Retinal pigment epithelial cell (primary cell): Measurements from ENCODE around the gene HEPHL1.
"Not testable (repeated sequence)": the region's sequence is repeated elsewhere in the genome, so short reads cannot be mapped to it uniquely, and the experiment has no call there.

Experiments used
- DNase-seq: peaks from one replicate; pipeline ENCODE4 v3.0.0-alpha.2; 2010; ENCODE audit warnings: low read depth
- H3K4me3 ChIP-seq: 2 replicates; pipeline ENCODE4 v1.5.1; 2011; ENCODE audit warnings: mild to moderate bottlenecking, low read length, control low read depth, moderate library complexity
- CTCF ChIP-seq: conservative IDR thresholded peaks from 2 replicates; pipeline ENCODE4 v1.5.1; 2011; ENCODE audit warnings: low read depth, low read length, control low read depth, inconsistent platforms

Gene HEPHL1

DNA sequence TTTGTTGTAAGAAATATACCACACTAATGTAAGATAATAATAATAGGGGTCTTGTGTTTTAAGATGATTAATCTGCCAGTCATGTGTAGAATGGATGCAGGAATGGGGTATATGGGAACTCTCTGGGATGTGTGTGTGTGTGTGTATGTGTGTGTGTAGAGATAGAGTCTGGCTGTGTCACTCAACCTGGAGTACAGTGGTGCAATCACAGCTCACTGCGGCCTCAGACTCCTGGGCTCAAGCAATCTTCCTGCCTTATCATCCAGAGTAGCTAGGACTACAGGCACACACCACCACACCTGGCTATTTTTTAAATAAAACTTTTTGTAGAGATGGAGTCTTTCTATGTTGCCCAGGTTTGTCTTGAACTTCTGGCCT, 96.0 kb downstream of the HEPHL1 start:
- TF ChIP-seq CTCF, result no peak
- H3K4me3 ChIP-seq, result no peak overlapping the region
- no peak for DNase-seq

DNA sequence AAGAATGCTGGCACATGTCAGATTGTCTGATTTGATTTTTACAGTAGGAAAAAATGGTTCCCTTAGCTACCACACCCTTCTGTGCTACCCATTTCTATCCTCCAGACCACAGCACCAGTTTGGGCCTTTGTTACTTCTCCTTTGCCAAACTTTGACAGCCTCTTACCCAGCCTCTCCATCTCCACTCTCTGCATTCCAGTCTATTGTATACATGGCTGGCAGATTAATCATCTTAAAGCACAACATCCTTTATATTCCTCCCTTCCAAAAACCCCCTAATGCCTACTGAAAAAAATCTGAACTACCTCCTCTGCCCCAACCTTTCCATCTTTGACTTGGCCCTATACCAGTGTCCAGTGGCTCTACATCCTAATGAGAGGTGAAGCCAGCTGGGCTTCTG, 96.7 kb downstream of the HEPHL1 start:
- DNase-seq, result no peak
- TF ChIP-seq CTCF, result no peak
- no peak overlapping the region for H3K4me3 ChIP-seq

- H3K4me3 ChIP-seq, DNase-seq: not testable (repeated sequence)
These were observed 98.5 kb downstream of the HEPHL1 start for GRCh38 chr11:94119676-94120075.

DNA sequence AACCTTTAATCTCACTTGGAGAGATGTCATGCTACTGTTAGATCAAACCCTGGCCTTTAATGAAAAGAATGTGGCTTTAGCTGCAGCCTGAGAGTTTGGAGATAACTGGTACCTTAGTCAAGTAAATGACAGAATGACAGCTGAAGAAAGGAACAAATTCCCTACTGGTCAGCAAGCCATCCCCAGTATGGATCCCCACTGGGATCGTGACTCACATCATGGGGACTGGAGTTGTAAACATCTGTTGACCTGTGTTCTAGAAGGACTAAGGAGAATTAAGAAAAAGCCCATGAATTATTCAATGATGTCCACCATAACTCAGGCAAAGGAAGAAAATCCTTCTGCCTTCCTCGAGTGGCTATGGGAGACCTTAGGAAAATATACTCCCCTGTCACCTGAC, 99.4 kb downstream of the HEPHL1 start:
- not testable (repeated sequence) for H3K4me3 ChIP-seq, DNase-seq

DNA sequence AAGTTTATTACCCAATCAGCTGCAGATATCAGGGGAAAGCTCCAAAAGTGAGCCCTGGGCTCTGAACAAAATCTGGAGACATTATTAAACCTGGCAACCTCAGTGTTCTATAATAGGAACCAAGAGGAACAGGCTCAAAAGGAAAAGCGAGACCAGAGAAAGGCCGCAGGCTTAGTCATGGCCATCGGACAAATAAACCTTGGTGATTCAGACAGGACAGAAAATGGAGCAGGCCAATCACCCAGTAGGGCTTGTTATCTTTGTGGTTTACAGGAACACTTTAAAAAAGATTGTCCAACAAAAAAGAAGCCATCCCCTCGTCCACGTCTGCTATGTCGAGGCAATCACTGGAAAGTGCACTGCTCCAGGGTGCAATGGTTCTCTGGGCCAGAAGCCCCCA, 99.8 kb downstream of the HEPHL1 start:
- no peak for TF ChIP-seq CTCF

DNA sequence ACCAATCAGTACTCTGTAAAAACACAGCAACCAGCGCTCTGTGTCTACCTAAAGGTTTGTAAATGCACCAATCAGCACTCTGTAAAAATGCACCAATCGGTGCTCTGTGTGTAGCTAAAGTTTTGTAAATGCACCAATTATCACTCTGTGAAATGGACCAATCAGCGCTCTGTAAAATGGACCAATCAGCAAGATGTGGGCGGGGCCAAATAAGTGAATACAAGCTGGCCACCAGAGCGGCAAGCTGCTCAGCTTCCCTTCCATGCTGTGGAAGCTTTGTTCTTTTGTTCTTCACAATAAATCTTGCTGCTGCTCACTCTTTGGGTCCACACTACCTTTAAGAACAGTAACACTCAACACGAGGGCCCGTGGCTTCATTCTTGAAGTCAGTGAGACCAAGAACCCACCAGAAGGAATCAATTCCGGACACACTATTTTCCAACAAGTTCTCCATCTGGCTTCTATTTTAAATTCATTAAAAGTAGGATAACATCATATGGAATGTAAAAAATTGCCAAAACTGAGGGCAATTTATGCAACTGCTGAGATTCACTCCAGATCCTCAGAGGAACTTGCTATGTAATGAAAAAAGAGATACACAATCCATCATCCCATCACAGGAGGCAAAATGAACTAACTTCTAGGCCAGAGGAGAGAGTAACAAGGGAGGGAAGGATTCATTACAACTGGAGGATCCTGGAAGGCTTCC, 104.4 kb downstream of the HEPHL1 start:
- no peak overlapping the region for H3K4me3 ChIP-seq
- TF ChIP-seq CTCF, result no peak

More for the DNA sequence above, 99.8 kb downstream of the HEPHL1 start:
- H3K4me3 ChIP-seq, result no peak overlapping the region
- DNase-seq, result no peak

GRCh38 chr11:94127638-94128037, 106.5 kb downstream of the HEPHL1 start:
- no peak for DNase-seq
- no peak for TF ChIP-seq CTCF
- H3K4me3 ChIP-seq, result peak overlapping the region; percentile 70

More for the DNA sequence above, 104.4 kb downstream of the HEPHL1 start:
- DNase-seq, result no peak

- no peak for TF ChIP-seq CTCF
- no peak for DNase-seq
- H3K4me3 ChIP-seq, result peak overlapping the region; percentile 70
These were observed 107.2 kb downstream of the HEPHL1 start for GRCh38 chr11:94128291-94128745.
